ENCODE measurements around the gene LCE1E.

The LCE1E gene

DNA sequence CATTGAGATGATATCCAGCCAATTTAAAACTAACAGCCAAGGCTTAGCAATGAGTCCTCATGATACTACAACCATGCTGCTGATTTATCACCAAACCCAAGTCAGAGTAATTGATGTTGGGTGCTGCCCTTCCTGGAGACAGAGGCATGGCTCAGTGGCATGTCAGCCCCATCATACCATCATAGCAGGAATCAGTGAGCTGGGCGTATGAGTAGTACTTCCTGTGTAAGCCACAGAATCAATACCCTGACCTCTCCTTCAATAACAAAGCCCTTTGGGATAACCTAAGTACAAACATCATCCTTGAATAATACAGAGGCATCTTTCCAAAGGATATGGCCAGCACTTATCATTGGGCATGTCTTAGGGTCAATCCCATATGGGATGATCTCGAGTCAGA is 3.0 kb upstream of the LCE1E start:
- DNase-seq, result no peak

DNA sequence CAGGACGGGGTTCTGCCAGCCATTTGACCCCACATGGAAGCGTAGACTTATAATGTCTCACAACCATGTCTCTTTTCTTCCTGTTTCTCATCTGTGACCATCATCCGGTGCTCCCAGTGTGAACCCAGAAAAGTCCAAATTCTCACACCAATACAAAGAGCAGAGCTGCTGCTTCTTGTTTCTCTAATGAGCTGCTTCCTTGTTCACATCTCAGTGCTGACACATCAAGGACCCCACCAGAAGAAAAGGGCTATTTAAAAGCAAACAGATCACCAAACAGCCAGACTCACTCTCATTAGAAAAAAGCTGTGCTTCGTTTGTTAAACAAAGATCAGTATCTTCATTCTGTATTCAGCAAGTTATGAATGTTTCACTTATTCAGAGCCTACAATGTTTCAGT is 9.6 kb downstream of the LCE1E start:
- DNase-seq, result no peak

DNA sequence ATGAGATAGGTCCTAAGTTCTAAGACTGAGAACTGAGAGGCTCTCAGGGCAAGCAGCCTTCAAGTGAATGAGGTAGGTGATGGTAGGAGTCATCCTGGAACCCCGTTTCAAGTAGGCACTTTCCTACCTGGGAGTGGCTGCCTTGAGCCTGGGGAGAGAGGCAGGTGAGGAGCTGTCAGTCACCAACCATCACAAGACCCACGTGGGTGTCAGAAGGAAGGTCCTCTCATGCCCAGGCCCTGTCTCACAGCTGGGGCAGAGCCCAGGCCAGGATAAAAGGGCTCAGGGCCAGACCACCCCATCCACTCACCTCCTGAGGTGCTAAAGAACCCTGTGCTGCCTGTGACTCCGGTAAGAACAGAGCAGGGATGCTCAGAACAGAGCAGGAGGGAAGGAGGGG is 10.4 kb downstream of the LCE1E start, which contains the start of gene LCE1D:
Gene LCE1D, plus strand, starts transcription at position 301 of the 400 bp plus-strand sequence. CDS start 1,074 bp downstream, outside the sequence.
- DNase-seq, result no peak

DNA sequence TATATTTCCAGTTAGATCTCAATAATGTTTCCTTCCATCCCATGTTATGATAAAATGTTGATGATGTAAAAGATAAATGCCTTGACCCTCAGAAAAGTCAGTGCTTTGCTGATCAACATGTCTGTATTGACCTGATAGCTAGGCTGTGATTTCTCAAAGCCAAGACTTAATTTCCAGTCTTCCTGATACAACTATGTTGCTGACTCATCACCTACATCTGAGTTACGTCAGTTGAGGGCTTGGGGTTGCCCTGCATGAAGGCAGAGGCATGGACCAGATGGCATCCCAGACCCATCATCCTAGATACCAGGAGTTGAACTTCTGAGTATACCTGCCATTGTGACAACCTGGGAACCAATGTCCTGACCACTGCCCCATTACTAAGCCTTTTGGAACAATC is 15.3 kb downstream of the LCE1E start:
- DNase-seq, result no peak

DNA sequence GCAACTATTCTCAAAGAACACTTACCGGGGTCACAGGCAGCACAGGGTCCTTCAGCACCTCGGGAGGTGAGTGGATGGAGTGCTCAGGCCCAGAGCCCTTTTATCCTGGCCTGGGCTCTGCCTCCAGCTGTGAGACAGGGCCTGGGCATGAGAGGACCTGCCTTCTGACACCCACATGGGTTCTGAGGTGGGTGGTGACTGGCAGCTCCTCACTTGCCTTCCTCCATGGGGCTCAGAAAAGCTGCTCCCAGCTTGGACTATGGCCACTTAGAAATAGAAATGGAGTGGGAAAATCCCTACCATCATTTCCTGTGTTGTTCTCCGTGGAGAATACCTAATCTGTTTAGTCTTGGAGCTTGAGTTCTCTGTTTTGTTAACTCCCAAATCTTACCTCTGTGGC is 20.5 kb downstream of the LCE1E start, which contains the start of gene LCE1C:
Gene LCE1C, minus strand, starts transcription at position 76 of the 400 bp plus-strand sequence. CDS start 1,173 bp downstream, outside the sequence.
- no peak for DNase-seq

DNA sequence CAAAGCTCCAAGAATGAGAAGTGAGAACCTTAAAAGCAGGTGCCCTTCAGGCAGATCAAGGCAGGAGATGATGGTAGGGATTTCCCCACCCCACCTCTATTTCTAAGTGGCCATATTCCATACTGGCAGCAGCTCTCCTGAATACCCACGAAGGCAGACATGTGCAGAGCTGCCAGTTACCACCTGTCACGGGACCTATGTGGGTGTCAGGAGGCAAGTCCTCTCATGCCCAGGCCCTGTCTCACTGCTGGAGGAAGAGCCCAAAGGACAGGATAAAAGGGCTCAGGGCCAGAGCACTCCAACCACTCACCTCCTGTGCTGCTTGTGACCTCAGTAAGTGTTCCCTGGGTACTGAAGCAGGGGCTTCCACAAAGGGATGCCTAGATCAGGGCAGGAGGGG is 25.0 kb downstream of the LCE1E start:
- DNase-seq, result no peak

DNA sequence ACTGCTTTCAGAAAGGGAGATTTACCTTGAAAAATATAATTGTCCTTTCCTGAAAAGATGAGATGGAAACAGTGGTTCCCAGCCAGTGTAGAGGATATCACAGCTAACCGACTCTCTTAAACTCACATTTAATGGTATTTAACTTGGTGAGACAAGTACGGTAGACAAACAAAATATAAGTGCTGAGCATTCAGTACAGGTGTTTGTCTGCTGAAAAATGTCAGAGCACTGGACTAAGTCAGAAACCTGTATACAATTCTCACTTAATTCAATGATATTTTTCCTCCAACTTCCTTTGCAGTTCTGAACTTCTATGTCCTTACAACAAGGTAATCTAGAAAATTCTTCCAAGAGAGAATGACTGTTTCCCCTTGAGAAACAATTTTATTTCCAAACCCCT is 25.6 kb downstream of the LCE1E start, which contains the start of gene LCE1B:
Gene LCE1B, plus strand, starts transcription at position 301 of the 400 bp plus-strand sequence. CDS start 476 bp downstream, outside the sequence.
- DNase-seq, result no peak

DNA sequence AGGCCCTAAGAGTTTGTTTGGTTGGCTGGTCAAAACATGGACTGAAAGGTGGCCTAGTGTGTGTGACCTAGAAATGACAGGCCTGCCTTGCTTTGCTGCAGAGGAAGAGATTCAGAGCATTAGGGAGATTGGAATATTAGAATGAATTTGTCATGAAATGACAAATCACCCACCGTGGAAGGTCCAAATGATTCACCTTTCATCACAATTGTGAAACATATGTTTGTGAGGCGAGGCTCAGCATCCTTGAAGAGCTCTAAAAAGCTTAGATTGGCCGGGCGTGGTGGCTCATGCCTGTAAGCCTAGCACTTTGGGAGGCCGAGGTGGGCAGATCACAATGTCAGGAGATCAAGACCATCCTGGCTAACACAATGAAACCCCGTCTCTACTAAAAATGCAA is 31.3 kb downstream of the LCE1E start:
- DNase-seq, result no peak

DNA sequence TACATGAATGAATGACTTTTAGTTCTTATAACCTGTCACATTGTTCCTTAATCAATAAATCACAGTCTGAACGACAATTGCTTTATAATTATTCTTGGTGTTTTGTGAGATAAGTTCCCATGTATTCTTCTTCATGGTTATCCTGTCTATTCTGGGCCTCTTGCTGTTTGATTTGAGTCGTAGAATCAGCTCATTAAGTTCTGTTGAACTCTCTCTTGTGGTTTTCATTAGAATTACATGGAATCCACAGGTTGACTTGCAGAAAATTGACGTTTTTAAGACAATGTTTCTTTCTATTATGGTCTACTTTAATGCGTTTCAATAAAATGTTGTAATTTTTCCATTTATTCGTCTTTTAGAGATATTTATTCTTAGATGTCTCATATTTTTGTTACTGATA is 37.2 kb downstream of the LCE1E start:
- no peak for DNase-seq

DNA sequence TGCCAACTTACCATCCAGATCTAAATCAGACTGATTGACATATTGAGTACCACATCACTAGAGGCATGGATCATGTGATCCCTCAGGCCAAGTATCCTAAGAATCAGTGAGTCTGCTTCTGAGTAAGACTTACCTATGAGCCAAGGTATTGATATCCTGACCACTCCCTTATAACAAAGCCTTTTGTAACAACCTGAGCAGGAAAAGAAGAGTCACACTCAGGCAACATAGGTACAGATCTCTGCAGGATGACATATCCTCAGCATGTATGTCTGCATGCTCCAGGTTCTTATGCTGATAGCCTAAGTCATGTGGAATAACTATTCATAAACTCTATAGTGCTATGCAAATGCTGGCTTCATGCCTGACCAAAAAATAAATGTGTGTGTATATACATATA is 38.9 kb downstream of the LCE1E start:
- DNase-seq, result no peak

DNA sequence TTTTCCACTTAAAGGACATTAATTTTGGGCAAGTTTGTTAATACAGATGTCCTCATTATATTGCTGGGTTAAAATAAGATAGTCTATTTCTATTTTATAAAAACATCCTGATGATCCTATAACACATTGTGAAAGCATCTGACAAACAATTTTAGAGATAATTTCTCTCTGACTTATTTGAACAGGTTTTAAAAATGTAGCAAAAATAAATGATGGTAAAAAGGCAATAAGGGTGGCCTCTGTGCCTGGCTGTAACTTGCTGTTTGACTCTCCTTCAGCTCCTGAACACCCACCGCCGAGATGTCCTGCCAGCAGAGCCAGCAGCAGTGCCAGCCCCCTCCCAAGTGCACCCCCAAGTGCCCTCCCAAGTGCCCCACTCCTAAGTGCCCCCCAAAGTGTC is 41.1 kb downstream of the LCE1E start, which contains the start of gene LCE1A:
Gene LCE1A, plus strand, starts transcription at position 301 of the 400 bp plus-strand sequence. Its CDS starts 0 bp downstream, at position 301.
- DNase-seq, result no peak

DNA sequence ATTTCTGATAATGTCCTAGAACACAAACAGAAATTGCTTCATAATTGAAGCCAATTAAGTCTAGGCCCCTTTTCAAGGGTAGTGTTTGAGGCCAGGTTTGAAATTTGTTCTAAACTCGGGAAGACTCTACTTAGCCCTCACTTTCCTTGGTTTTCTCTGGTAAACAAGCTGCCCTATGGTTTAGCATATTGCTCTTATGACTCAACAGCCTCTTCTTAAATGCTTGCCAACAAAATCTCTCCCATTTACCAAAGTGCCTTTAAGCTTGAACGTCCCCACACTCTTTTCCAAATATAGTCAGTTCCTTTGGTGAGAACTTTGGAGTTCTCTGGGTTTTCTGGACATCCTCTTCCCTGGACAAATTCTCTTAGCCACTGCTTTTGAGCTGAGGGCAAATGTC is 50.8 kb downstream of the LCE1E start:
- no peak for DNase-seq

Data from activated T-cell treated with anti-CD3 and anti-CD28 coated beads, Interleukin-2, amount 50 U/mL, for 1 hour (primary cell).